Ramos (cell line): ENCODE results near the gene NECTIN1.

Experiments
- in situ Hi-C: fragments of 300-500 bp; cut with MboI; formaldehyde crosslinking; loops from one replicate; pipeline ENCODE4 v1.14.3; 2022; ENCODE audit warnings: low sequenced_read_pairs; ENCODE audit not compliant: unreplicated experiment

NECTIN1 gene

GRCh38 chr11:119738059-119738439 is 9.0 kb upstream of the NECTIN1 start:
- in situ Hi-C loops, result no loop called here

- in situ Hi-C loops, result no loop called here
Observed at GRCh38 chr11:119737366-119738058, 8.5 kb upstream of the NECTIN1 start.

- in situ Hi-C loops, result loop anchor here (5.0 kb wide), 1 partner anchor 62 kb away; no protein-coding TSS in a partner anchor
Observed at GRCh38 chr11:119734788-119735187, 5.8 kb upstream of the NECTIN1 start.

GRCh38 chr11:119730789-119731386 is 1.9 kb upstream of the NECTIN1 start:
- in situ Hi-C loops, result loop anchor here (5.0 kb wide), 1 partner anchor 59 kb away; no protein-coding TSS in a partner anchor

GRCh38 chr11:119729951-119730613 is 1.1 kb upstream of the NECTIN1 start:
- in situ Hi-C loops, result loop anchor here (5.0 kb wide), 1 partner anchor 58 kb away; no protein-coding TSS in a partner anchor

GRCh38 chr11:119729581-119729927 is 554 bp upstream of the NECTIN1 start:
- in situ Hi-C loops, result no loop called here

GRCh38 chr11:119728211-119728626 is 781 bp downstream of the NECTIN1 start:
- in situ Hi-C loops, result no loop called here

- in situ Hi-C loops, result no loop called here
Observed at GRCh38 chr11:119727523-119728151, 1.4 kb downstream of the NECTIN1 start.

- in situ Hi-C loops, result no loop called here
Observed at GRCh38 chr11:119726585-119727522, 2.1 kb downstream of the NECTIN1 start.

- in situ Hi-C loops, result no loop called here
Observed at GRCh38 chr11:119726150-119726553, 2.8 kb downstream of the NECTIN1 start.

- in situ Hi-C loops, result no loop called here
Observed at GRCh38 chr11:119724956-119725355, 4.0 kb downstream of the NECTIN1 start.

- in situ Hi-C loops, result no loop called here
Observed at GRCh38 chr11:119723952-119724325, 5.1 kb downstream of the NECTIN1 start.

- in situ Hi-C loops, result no loop called here
Observed at GRCh38 chr11:119723243-119723951, 5.6 kb downstream of the NECTIN1 start.

- in situ Hi-C loops, result no loop called here
Observed at GRCh38 chr11:119722281-119722794, 6.7 kb downstream of the NECTIN1 start.

- in situ Hi-C loops, result no loop called here
Observed at GRCh38 chr11:119721129-119722120, 7.6 kb downstream of the NECTIN1 start.

GRCh38 chr11:119720311-119720913 is 8.6 kb downstream of the NECTIN1 start:
- in situ Hi-C loops, result no loop called here

GRCh38 chr11:119717839-119718534 is 11.0 kb downstream of the NECTIN1 start:
- in situ Hi-C loops, result no loop called here
